Measurements from ENCODE around the gene MSRB1.
A peak's percentile ranks its signal among the peaks of the same experiment; 100 is the strongest.
"Not testable (repeated sequence)": the region's sequence is repeated elsewhere in the genome, so short reads cannot be mapped to it uniquely, and the experiment has no call there.

Gene MSRB1

DNA sequence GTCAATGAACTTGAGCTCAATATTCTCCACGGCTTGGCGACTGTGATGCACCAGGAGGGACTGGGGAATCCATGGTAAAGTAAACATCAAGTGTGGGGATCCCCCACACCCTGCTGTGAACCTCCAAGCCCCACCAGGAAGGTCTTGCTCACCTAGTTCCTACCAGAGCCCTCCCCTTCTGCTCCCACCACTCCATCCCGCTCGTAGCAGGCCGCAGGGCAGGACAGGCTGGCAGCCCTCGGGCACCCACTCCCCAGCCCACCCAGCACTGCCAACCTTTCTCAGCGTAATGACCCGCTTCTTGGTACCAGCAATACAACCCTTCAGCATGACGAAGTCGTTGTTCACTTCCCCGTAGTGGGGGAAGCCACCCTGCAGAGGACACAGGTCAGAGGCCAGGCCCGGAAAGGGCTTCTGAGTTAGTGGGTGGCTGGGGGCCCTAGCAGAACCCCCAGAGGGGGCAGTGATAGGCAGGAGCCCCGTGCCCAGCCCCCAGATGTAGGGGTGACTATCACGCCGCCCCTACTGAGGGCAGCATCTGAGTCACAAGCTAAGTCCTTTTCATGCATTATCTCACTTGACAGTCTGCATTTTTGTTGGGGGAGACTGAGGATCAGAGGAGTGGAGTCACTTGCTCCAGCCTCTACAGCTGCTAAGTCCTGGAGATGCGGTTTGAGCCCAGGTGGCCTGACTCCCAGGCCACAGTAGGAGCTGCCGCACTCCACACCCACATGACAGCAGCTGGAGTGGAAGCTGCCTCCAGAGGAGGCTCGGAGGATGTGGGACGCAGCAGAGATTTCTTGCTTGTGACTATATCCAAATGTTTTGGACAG is 2.8 kb upstream of the MSRB1 start:
- no peak for DNase-seq
- in situ Hi-C loops (cut with MboI; ENCODE audit: low pct_unique_long_range_greater_than_20kb, low sequenced_read_pairs) = no loop called here

DNA sequence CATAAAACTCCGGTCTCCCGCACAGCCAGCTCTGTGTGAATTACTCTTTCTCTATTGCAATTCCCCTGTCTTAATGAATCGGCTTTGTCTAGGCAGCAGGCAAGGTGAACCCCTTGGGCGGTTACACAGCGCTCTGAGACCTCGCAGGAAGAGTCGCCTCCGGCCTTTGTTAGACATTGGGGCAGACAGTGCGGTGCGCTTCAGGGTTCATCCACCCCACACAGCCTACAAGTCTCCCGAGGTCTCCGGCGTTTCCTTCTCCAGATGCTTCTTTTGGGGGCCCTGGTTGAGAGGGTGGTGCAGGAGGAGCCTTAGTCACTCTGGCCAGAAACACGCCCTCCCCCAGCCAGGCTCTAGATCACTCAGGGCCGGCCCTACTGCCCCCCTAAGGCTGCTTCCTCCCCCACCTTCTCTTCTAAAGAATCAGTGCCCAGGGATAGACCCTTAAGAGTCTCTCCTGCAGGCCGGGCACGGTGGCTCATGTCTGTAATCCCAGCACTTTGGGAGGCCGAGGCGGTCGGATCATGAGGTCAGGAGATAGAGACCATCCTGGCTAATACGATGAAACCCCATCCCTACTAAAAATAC is 1.7 kb upstream of the MSRB1 start:
- in situ Hi-C loops (cut with MboI; ENCODE audit: low pct_unique_long_range_greater_than_20kb, low sequenced_read_pairs) = no loop called here
- DNase-seq = no peak

- in situ Hi-C loops (cut with MboI; ENCODE audit: low pct_unique_long_range_greater_than_20kb, low sequenced_read_pairs) = no loop called here
- peak; percentile 81 for DNase-seq
Measured at GRCh38 chr16:1942047-1942809, 771 bp downstream of the MSRB1 start.

GRCh38 chr16:1941162-1942046 is 1.6 kb downstream of the MSRB1 start:
- DNase-seq = no peak
- in situ Hi-C loops (cut with MboI; ENCODE audit: low pct_unique_long_range_greater_than_20kb, low sequenced_read_pairs) = no loop called here

DNA sequence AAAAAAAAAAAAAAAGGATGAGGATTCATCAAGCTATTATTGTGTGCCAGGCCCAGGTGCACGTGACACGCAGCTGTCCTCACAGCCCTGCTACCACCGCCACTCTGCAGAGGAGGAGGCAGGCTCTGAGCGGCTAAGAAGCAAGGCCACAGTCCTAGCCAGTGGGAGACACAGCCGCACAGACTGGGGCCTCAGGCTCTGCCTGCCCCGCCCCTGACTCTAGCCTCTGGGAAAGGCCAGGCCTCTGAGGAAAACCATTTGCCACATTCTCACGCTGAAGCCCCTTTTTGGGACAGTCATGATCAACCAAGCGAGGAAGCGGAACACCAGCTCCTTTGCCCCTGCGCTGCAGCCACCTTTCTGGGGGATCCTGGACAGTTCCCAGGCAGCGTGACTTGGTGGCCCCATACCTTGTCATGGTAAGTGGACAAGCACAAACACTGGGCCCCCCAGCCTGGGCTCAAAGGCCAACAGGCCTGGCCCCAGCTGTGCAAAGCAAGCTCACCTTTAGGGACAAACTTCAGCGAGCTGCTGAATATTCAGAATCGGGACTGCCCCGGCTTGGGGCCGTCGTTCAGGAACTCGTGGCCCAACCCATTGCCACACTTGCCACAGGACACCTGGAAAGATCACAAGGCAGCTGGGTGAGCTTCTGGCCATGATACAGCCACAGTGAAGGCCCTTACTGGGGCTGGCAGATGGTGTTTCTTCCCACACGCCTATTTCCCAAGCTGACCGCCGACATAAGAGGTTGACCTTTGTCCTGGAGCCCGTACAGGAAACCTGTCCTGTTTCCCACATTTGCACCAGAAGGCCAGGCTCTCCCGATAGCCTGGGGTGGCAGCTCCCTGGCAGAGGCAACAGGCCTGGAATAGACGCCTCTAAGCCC is 2.5 kb downstream of the MSRB1 start:
- in situ Hi-C loops (cut with MboI; ENCODE audit: low pct_unique_long_range_greater_than_20kb, low sequenced_read_pairs) = no loop called here
- no peak for DNase-seq

GRCh38 chr16:1939833-1940232 is 3.2 kb downstream of the MSRB1 start:
- DNase-seq; in situ Hi-C loops (cut with MboI; ENCODE audit: low pct_unique_long_range_greater_than_20kb, low sequenced_read_pairs): not testable (repeated sequence)

DNA sequence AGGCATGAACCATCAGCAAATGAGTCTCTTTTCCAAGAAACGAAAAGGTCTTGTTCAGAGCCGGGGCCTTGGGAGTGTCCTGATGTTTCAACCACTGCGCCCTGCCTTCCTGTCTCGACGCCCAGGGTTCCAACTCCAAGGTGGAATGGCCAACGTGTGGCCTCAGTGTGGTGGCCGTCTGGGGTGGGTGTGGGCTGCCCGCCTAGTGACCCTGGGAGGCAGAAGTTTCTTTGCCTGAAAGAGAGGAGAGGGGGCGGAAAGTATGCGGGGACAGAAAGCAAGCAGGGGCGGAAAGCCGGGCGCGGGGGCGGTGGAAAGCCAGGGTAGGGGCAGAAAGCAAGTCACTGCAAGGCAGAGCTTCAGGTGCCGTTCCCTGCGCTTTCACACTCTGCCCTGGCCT is 4.1 kb downstream of the MSRB1 start:
- in situ Hi-C loops (cut with MboI; ENCODE audit: low pct_unique_long_range_greater_than_20kb, low sequenced_read_pairs) = no loop called here
- no peak for DNase-seq

GRCh38 chr16:1938316-1938715 is 4.7 kb downstream of the MSRB1 start:
- in situ Hi-C loops (cut with MboI; ENCODE audit: low pct_unique_long_range_greater_than_20kb, low sequenced_read_pairs) = no loop called here
- no peak for DNase-seq

- in situ Hi-C loops (cut with MboI; ENCODE audit: low pct_unique_long_range_greater_than_20kb, low sequenced_read_pairs) = no loop called here
- DNase-seq = no peak
Measured at GRCh38 chr16:1936945-1937479, 6.0 kb downstream of the MSRB1 start.

DNA sequence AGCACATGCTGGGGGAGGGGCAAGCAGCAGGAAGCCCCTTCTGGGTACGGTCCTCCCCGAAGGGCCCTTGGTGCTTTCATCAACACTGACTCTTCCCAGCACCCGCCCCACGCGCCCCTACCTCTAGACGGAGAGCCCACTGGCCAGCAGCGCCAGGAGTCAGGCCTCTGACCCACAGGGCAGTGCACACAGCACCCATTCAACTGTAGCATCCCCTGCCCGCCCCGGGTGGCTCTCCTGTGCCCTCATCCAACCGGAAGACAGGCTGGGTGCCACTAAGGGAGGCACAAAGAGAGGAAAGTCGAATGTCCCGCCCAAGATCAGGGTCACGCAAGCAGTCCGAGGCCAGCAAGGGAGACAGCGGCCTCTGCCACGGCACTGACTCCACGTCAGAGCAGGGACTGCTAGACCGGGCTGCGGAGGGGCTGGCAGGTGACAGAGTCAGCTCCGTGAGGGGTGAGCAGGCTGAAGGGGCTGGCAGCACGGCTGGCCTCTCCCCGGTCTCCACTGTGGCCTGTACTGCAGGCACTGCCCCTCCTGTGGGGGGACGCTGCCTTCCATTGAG is 9.8 kb downstream of the MSRB1 start:
- DNase-seq = no peak
- in situ Hi-C loops (cut with MboI; ENCODE audit: low pct_unique_long_range_greater_than_20kb, low sequenced_read_pairs) = no loop called here

DNA sequence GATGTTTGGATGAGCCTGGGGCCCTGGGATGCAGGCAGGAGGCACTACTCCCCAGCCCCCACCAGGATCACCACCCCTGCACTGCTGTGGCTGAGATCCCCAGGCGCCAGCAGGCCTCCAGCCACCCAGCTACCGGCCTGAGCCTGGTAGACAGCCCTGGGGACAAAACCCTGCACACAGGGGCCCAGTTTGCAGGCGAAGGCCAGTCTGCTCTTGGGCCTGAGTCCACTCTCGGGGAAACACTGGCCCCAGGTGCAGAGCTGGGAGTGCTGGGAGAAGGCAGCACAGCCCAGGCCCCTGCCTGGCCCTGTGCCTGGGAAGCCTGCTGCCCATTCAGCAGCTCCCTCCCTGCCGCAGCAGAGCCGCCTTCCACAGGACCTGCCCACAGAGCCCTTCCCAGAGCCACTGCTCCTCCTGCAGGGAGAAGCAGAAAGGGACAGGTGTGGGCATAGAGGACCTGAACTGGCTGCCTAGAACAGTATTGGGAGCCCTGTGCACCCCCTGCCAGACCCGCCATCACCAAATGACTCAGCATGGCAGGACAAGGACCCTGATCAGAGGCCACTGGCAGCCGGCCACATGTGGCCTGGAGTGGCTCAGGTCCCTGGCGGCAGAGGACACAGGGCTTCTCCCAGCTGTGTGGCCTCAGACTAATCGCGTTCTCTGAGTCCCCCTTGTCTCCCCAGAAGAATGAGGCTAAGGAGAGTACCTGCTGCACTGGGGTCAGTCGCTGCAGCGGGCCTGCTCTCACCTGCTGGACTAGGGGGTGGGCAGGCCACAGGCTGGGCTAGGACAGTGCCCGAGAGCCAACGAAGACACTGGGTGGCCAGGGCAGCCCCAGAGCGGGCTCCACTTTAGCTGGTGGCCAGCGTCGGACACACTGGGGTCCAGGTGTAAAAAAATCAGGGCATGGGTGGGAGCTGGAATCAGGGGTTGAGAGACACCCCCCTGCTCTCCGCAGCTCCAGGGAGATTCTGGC is 10.7 kb downstream of the MSRB1 start:
- no peak for DNase-seq
- in situ Hi-C loops (cut with MboI; ENCODE audit: low pct_unique_long_range_greater_than_20kb, low sequenced_read_pairs) = no loop called here

GRCh38 chr16:1930338-1930720 is 12.7 kb downstream of the MSRB1 start:
- in situ Hi-C loops (cut with MboI; ENCODE audit: low pct_unique_long_range_greater_than_20kb, low sequenced_read_pairs) = no loop called here

GRCh38 chr16:1929578-1930337 is 13.2 kb downstream of the MSRB1 start:
- DNase-seq = peak; percentile 90
- in situ Hi-C loops (cut with MboI; ENCODE audit: low pct_unique_long_range_greater_than_20kb, low sequenced_read_pairs) = no loop called here

More at GRCh38 chr16:1930338-1930720, 12.7 kb downstream of the MSRB1 start:
- DNase-seq = no peak

- DNase-seq = no peak
- in situ Hi-C loops (cut with MboI; ENCODE audit: low pct_unique_long_range_greater_than_20kb, low sequenced_read_pairs) = no loop called here
Measured at GRCh38 chr16:1929105-1929504, 13.9 kb downstream of the MSRB1 start.

GRCh38 chr16:1926271-1926670 is 16.7 kb downstream of the MSRB1 start:
- DNase-seq = no peak
- in situ Hi-C loops (cut with MboI; ENCODE audit: low pct_unique_long_range_greater_than_20kb, low sequenced_read_pairs) = no loop called here

GRCh38 chr16:1924095-1924494 is 18.9 kb downstream of the MSRB1 start:
- no peak for DNase-seq
- in situ Hi-C loops (cut with MboI; ENCODE audit: low pct_unique_long_range_greater_than_20kb, low sequenced_read_pairs) = no loop called here

Measured in KBM-7 (cell line).